Fibroblast of lung (primary cell): Measurements from ENCODE around the gene CD8B2.

Source experiments
- EZH2 ChIP-seq: IDR thresholded peaks from 2 replicates; pipeline ENCODE4 v1.5.1; 2012; ENCODE audit warnings: low read length, control low read depth, mild to moderate bottlenecking; ENCODE audit errors: missing control alignments
- TF ChIP-seq, protein P1 (sequence below), 2 donors: IDR thresholded peaks in 1 of 2; conservative IDR thresholded peaks in 1 of 2; 1 replicate in 1 of 2; 2 replicates in 1 of 2; pipeline ENCODE4 v1.5.1; 2011 to 2012; ENCODE audit warnings: low read length in 2 of 2, control low read depth in 1 of 2, inconsistent platforms in 1 of 2, low read depth in 1 of 2, mild to moderate bottlenecking in 1 of 2

DNA sequence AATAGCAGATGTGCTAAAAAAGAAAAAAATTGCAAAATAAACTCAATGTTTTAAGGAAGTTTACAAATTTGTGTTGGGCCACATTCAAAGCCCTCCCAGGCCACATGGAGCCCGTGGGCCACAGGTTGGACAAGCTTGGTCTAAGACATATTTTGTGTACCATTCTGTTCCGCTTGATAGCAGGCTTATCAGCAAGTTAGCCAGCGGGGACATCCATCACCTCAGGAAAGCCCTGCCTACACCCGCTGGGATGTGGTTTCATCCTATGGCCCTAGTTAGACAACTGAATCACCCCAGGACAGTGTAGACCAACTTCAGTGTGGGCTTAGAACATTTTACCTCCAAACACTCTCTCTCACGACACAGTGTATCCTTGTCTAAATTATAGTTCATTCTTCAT lies 32.6 kb downstream of the CD8B2 start:
- no peak for TF ChIP-seq EZH2
- TF ChIP-seq, protein P1, sequence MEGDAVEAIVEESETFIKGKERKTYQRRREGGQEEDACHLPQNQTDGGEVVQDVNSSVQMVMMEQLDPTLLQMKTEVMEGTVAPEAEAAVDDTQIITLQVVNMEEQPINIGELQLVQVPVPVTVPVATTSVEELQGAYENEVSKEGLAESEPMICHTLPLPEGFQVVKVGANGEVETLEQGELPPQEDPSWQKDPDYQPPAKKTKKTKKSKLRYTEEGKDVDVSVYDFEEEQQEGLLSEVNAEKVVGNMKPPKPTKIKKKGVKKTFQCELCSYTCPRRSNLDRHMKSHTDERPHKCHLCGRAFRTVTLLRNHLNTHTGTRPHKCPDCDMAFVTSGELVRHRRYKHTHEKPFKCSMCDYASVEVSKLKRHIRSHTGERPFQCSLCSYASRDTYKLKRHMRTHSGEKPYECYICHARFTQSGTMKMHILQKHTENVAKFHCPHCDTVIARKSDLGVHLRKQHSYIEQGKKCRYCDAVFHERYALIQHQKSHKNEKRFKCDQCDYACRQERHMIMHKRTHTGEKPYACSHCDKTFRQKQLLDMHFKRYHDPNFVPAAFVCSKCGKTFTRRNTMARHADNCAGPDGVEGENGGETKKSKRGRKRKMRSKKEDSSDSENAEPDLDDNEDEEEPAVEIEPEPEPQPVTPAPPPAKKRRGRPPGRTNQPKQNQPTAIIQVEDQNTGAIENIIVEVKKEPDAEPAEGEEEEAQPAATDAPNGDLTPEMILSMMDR (conservative IDR thresholded peaks at IDR 0.05 in 1 of 2, IDR thresholded peaks at IDR 0.05 in 1 of 2; ENCODE audit: low read depth in 1 of 2, low read length in 2 of 2): no peak
